Activated CD4-positive, alpha-beta T cell treated with anti-CD3 and anti-CD28 coated beads, Interleukin-10, Interleukin-2, amounts not matched to agents 100 ng/mL and 50 ng/mL, durations not matched to agents 16 hours and 8 hours (primary cell): ENCODE results near the gene SMG6.

Experiments used
- DNase-seq: peaks from one replicate; pipeline ENCODE4 v3.0.0-alpha.2; 2020

SMG6 gene

GRCh38 chr17:2137342-2138098 is 166.1 kb downstream of the SMG6 start:
- DNase-seq = no peak

DNA sequence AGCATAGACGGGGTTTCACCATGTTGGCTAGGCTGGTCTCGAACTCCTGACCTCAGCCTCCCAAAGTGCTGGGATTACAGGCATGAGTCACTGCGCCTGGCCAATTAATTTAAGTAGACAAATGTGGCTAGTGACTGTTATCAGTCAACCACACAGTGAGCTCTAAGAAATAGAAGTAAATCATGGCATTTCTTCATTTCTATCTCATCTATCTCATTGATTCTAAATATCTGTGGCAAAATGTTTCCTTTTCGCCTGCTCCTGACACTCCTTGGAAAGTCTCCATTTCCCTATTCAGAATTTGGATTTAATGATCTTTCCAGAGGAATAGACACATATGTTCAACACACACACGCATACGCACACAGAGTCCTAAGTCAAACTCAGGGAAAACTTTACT is 167.3 kb downstream of the SMG6 start:
- DNase-seq = no peak

- DNase-seq = no peak
Observed at GRCh38 chr17:2128011-2128410, 175.6 kb downstream of the SMG6 start.

GRCh38 chr17:2125013-2125535 is 178.5 kb downstream of the SMG6 start:
- DNase-seq = no peak

GRCh38 chr17:2124391-2124790 is 179.2 kb downstream of the SMG6 start:
- no peak for DNase-seq

DNA sequence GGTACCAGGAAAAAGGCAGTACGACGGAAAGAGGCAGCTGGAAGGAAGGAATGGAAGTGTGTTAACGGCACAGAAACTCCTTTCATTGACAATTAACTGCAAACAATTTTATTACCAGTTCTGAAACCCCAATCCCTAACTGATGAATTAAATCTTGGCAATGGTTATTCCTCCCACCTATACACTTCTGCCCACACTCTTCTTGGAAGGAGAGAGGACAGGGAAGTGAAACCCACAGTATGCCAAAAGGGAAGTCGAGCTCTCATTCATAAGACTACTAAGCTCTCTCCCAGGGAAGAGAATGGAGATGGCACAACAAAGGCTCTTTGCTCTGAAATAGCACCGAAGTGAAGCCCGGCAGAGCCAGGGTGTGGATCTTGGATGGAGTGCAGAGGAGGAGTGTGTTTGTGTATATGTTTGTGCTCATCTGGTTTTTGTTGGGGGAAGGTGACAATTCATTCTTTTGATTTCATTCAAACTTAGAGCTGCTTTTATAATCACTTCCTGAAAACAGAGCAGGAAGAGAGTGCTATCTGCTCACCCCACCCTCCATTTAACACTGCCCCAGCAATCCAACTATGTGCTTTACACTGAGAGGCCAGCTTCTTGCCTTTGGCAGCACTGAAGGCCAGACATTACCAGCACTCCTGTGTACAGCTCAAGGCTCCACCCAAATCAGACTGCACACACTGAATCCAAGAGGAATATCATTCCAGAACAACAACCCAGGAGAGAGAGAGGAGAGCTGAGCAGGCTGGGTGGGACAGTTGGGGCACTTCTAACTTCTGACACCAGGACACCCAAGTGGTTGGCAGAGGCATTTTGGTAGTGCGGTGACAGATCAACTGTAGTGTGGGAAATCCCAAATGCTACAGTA is 180.0 kb downstream of the SMG6 start:
- DNase-seq = no peak

GRCh38 chr17:2122641-2123302 is 180.8 kb downstream of the SMG6 start:
- DNase-seq = no peak

DNA sequence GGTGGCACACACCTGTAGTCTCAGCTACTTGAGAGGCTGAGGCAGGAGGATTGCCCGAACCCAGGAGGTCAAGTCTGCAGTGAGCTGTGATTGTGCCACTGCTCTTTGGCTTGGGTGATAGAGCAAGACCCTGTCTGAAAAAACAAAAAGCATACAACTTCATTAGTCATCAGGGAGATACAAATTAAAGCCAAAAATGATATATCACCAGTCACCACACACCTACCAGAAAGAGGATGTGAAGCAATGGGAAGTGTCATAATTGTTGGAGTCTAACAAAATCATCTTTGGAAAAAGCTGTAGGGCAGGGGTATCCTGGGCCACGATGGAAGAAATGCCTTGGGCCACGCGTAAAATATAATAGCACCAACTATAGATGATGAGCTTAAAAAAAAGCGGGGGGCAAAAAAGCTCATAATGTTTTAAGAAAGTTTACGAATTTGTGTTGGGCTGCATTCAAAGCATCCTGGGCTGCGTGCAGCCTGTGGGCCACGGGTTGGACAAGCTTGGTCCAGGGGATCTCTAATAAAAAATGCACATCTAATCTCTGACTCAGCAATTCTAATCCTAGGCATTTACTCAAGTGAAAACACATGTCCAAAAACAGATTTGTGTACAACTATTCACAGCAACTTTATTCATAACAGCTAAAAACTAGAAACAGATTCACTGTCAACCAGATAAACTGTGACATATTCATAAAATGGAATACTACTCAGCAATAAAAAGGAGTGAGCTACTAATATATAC is 182.8 kb downstream of the SMG6 start:
- DNase-seq = no peak

GRCh38 chr17:2113279-2113622 is 190.3 kb downstream of the SMG6 start:
- DNase-seq = no peak

GRCh38 chr17:2111691-2112090 is 191.9 kb downstream of the SMG6 start:
- DNase-seq = no peak

DNA sequence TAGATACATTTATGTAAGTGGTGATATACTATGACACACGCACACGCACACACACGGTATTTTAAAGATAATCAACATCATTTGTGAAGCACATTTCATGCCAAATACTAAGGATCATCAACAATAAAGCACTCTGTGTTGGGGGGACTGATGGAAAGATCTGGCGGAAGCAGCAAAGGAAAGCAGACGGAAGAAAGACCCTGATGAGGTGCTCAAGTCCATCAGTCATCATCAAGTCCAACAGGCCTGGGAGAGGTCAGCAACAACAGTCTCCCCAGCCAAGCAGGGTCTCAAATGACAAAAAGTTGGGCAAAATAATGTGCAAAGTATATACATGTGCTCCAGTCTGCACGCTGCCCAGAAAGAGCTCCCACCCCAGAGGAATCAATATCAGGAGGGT is 193.1 kb downstream of the SMG6 start:
- DNase-seq = no peak

GRCh38 chr17:2108170-2108569 is 195.4 kb downstream of the SMG6 start:
- no peak for DNase-seq

GRCh38 chr17:2107506-2107905 is 196.1 kb downstream of the SMG6 start:
- DNase-seq = no peak

GRCh38 chr17:2107050-2107449 is 196.5 kb downstream of the SMG6 start:
- no peak for DNase-seq

DNA sequence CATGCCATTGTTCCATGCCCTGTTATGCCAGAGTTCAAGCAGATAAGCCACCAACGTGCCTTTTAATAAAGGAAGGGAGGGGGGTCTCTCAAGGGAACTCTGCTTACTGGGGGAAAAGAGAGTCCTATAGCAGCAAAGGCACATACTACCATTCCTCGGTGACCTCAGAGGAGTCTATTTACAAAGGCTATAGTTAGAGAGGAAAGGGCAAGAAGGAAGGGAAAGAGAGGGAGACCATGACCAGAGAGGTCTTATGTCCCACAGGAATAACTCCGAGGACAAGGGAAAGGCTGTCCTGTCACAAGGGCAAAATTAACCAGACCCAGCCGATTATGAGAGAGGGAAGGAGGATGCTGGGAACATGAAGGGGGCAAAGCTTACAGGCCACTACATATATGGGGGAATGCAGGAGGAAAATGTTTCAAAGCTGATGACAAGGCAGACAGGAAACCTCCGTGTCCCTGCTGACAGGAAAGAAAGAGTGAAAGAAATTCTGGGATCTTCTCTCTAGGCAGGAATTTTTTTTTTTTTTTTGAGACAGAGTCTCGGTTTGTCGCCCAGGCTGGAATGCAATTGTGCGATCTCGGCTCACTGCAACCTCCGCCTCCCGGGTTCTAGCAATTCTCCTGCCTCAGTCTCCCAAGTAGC is 197.2 kb downstream of the SMG6 start:
- no peak for DNase-seq

DNA sequence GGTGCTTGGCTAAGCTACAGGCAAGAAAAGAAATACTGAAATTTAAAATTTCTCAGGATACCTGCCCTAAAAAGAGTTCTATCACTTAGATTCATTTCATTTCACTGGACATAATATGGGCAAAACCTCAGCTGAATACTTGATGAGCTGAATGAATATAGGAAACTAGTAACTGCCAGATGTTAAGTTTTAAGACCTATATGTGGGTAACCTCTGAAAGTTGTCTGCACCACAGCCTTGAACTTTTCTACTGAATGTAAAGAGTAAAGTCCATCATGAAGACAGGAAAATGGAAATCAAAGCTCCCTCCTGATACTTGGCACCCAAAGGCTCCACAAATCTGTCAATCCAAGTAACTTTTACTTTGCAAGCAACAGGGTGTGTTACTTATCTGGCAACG is 197.9 kb downstream of the SMG6 start:
- DNase-seq = no peak

DNA sequence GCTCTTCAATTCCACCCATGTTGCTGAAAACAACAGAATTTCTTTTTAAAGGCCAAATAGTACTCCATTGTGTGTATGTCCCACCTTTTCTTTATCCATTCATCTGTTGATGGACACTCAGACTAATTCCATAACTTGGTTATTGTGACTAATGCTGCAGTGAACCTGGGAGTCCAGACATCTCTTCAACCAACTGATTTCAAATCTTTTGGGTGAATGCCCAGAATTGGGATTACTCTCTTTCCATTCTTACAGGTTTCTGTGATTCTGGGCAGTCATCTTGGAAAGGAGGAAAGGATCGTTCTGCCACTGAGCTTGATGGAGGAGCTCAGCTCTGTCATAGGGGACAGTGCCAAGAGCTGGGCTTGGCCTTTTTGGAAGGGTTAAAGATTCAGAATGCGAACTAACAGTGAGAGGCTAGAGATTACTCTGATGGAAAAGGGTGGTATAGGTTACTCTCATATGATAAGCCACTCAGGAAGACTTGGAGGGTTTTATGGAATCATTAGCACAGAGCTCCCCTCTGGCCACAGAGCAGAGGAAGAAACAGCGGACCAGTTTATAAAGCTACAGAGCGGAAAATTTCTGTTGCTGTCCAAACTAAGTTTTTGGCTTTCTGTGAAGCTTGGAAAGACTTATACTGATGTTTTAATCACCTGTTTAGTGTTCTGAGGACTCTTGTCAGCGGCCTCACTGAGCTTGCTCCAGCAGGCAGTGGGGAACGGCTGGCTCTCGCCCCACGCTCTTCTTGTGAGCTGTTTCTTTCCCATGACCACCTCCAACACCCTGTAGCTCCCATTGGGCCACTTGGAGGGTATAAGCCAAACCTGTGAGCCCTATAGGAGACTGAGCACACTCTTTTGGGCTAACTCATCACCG is 200.4 kb downstream of the SMG6 start:
- no peak for DNase-seq

DNA sequence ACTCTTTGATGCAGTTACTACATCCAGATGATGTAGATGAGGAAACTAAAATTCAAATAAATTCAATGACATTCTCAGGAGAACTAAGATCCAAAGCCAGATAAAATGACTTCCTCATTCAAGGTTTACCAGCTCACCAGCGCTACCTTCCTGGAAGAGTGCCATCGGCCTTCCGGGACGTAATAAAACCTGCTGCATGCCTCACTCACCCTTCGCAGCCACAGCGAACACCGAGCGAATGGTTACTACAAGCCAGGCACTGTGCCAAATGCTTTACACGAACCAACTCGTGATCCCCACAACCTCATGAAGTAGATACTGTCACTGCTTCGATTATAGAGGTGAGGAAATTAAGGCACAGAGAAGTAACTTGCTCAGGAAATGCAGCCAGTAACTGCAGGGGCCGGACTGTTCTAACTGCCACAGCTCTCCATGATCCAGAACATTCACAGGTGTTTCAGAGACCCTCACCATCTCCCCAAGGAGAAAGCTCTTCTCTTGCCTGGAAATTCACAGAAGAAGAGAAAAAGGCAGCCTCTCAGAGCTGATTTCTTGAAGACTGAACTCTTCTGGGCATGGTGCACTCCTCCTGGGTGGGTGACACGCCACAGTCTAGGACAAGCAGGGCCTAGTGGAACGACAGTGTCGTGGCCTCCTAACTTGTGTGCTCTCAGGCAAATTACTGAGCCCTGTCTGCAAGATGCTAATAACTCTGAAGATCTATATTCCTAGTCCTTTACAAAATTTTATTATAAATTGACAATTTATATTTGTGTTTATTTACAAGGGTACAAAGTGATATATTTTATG is 201.9 kb downstream of the SMG6 start:
- DNase-seq = no peak

DNA sequence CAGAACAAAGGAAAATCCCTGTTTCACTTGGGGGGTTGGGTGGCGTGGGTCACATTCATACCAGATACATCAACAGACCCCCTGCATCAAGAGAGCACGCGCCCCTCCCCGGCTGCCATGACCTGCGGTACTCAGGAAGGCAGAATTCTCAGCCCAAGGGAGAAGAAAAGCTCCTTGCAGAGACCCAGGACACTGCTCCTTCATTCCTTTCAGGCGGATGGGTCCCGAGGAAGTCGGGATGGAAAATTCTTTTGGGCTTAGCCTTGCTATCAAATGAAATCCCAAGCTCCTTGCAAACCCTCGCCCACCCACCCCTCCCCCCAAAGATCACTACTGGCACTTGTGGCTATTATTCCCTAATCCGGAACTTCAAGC is 208.1 kb downstream of the SMG6 start:
- no peak for DNase-seq

DNA sequence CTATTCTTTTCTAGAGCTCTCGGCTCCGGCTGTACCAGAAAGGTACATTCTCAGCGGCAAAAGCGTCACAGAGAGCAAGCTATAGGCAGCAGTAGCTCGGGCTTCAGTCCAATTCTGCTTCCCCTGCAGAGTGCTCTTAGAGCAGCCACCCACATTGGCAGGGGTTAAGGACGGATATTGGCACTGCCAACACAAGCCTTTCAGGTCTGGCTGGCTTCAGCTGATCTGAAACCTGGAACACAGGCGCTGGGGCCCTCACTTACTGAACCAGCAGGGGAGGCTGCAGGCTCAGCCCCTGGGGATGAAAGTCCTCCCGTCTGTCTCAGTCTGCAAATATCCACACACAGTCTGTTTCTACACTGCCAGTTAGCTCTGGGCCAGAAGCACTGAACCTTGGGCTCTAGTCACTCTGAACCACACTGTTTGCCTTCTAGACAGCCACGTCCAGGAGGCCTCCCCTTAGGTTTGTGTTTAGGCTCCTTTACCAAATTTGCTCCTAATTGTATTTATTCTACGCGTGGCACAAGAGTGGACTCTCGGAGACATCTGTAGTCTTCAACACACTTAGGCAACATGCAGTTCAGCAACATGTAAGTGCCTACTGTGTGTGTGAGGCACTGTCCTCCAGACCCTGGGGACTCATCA is 208.6 kb downstream of the SMG6 start:
- DNase-seq = no peak
